Heart left ventricle (tissue), 16 donors: ENCODE measurements around the gene PRKCA. TPM values are rescaled to one million over a fixed set of nuclear protein-coding genes. Genes with fewer than 3 reads are reported as not detected.
A peak's percentile ranks its signal among the peaks of the same experiment; 100 is the strongest.

Source experiments
- ATAC-seq, 4 donors: fragments of 200-7000 bp; cut with Tn5 transposase; one replicate each; pipeline ENCODE4 v1.9.1; 2020 to 2022; ENCODE audit warnings: moderate library complexity in 4 of 4, mild to moderate bottlenecking in 3 of 4, moderate number of reproducible peaks in 1 of 4
- DNase-seq, 5 donors: peaks; one replicate each; pipeline ENCODE4 v3.0.0-alpha.2; 2020
- H3K27ac ChIP-seq, 12 donors: fragments of 200-600 bp; sonication (generic) in 4 of 12; one replicate each; pipeline versions ENCODE4 v1.5.0 to v1.8.0; 2016 to 2022; ENCODE audit warnings: mild to moderate bottlenecking in 2 of 12
- H3K27me3 ChIP-seq, 9 donors: fragments of 200-600 bp; sonication (generic) in 2 of 9; one replicate each; pipeline versions ENCODE4 v1.5.1 to v1.8.0; 2016 to 2022; ENCODE audit warnings: mild to moderate bottlenecking in 3 of 9
- H3K36me3 ChIP-seq, 9 donors: fragments of 200-600 bp; sonication (generic) in 2 of 9; one replicate each; pipeline versions ENCODE4 v1.5.0 to v1.8.0; 2018 to 2022; ENCODE audit warnings: mild to moderate bottlenecking in 2 of 9
- H3K4me1 ChIP-seq, 12 donors: fragments of 200-600 bp; sonication (generic) in 4 of 12; one replicate each; pipeline versions ENCODE4 v1.5.0 to v1.8.0; 2016 to 2022; ENCODE audit warnings: mild to moderate bottlenecking in 3 of 12
- H3K4me3 ChIP-seq, 12 donors: fragments of 200-600 bp; sonication (generic) in 4 of 12; one replicate each; pipeline versions ENCODE4 v1.5.0 to v1.8.0; 2017 to 2022; ENCODE audit warnings: mild to moderate bottlenecking in 9 of 12, moderate library complexity in 4 of 12
- H3K9me3 ChIP-seq, 12 donors: fragments of 200-600 bp; sonication (generic) in 4 of 12; one replicate each; pipeline versions ENCODE4 v1.5.0 to v1.8.0; 2016 to 2022; ENCODE audit warnings: mild to moderate bottlenecking in 1 of 12
- POLR2A ChIP-seq, 2 donors: fragments of 450-650 bp; IDR thresholded peaks; one replicate each; pipeline ENCODE4 v1.6.1; 2017; ENCODE audit warnings: antibody characterized with exemption in 2 of 2, mild to moderate bottlenecking in 2 of 2, moderate library complexity in 2 of 2
- WGBS, 4 donors: extraction: QIAGEN DNeasy Blood & Tissue Kit in 2 of 4; methylation state at CpG; one replicate each; pipeline versions ENCODE4 v1.1.5 to v1.1.7; 2013 to 2018; 5-methylcytosine and 5-hydroxymethylcytosine counted together
- intact Hi-C, 10 donors: fragments of 100-400 bp; cut with DNase I; formaldehyde crosslinking; loops; one replicate each; pipeline versions ENCODE4 v1.11.1 to v1.14.2; 2022
- polyA plus RNA-seq, 2 donors: library from polyadenylated mRNA; stranded (reverse); fragments of 200-250 nt; gene quantifications; one replicate each; pipeline ENCODE4 v1.2.3, GENCODE V29; 2013
- total RNA-seq, 9 donors: library from RNA; depleted of rRNA in 2 of 9; stranded (reverse); fragments of >200 nt in 2 of 9; fragmentation: NEBNext Ultra II Directional in 3 of 9; extraction: Animal tissue kit (Norgen Biotek cat#: 25700) in 3 of 9; gene quantifications; one replicate each; pipeline versions ENCODE4 v1.1.0 to v1.2.4, GENCODE V29; 2016 to 2023
- TF ChIP-seq, protein P1 (sequence below), 12 donors: fragments of 200-600 bp; sonication (generic) in 4 of 12; IDR thresholded peaks; one replicate each; pipeline versions ENCODE4 v1.5.0 to v1.8.0; 2018 to 2022; ENCODE audit warnings: antibody characterized with exemption in 12 of 12, mild to moderate bottlenecking in 5 of 12
- donor health status: ischemic (EF 13 %, LVEDD 7.1; RV severe dilation, severe dysfunction).
- donor health status: healthy with polysubstance abuse.
- donor health status: DM: no; HTN: yes; CAD: no.
- donor health status: DM: no; HTN: no; CAD: no.
- donor health status: ischemic (EF 25% LVEDD 6.9; RV normal size, moderate dysfunction).
- donor health status: ischemic (EF 25% LVEDD 5.7; RV mildly dilated, moderate dysfunction).
- donor health status: healthy.
- donor health status: DM: yes; HTN: yes; CAD: no.
- donor health status: ischemic (EF 35%, LVEDD 5.7; RV mildly dilated, moderate dysfunction).
- donor health status: nonischemic (EF 11% LVEDD 7.7; RV severe dilation, severe dysfunction).
- donor health status: DM: yes; HTN: yes; CAD: no.
- donor health status: PGD.
- donor health status: ischemic (EF 29% LVEDD 5.4; RV normal size, mild dysfunction).
- donor health status: nonischemic (EF 23%, LVEDD 6.1; RV moderate dilation, normal function).

Gene PRKCA
- total and polyA plus RNA-seq, 11 donors: 3.4 to 26.8 (median 11.4) TPM

DNA sequence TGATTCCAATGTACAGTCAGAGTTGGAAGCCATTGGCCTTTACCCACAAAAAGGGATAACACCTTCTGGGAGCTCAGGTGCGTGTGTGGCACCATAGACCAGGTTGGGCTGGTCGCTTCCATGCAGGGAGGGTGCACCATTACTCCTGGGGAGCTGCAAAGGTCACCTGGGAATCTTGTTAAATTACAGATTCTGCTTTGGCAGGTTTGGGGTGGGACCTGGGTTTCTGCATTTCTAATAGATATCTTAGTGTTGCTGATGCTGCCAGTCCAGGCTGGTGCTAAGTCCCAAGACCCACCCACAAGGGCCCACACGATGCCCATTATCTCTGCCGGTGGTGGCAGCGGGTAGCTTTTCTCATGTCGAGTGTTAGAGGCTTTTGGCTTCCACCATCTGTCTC lies 384.2 kb downstream of the PRKCA start:
- no peak for TF ChIP-seq POLR2A (IDR thresholded peaks at IDR 0.05)
- TF ChIP-seq, protein P1, sequence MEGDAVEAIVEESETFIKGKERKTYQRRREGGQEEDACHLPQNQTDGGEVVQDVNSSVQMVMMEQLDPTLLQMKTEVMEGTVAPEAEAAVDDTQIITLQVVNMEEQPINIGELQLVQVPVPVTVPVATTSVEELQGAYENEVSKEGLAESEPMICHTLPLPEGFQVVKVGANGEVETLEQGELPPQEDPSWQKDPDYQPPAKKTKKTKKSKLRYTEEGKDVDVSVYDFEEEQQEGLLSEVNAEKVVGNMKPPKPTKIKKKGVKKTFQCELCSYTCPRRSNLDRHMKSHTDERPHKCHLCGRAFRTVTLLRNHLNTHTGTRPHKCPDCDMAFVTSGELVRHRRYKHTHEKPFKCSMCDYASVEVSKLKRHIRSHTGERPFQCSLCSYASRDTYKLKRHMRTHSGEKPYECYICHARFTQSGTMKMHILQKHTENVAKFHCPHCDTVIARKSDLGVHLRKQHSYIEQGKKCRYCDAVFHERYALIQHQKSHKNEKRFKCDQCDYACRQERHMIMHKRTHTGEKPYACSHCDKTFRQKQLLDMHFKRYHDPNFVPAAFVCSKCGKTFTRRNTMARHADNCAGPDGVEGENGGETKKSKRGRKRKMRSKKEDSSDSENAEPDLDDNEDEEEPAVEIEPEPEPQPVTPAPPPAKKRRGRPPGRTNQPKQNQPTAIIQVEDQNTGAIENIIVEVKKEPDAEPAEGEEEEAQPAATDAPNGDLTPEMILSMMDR (IDR thresholded peaks at IDR 0.05): no peak
- DNase-seq (no peak), ATAC-seq (no peak)
- WGBS, 4 donors: 91 to 95% (median 93%) methylated on average over 6 of the region's 6 CpGs
- Histone ChIP-seq H3K27me3 (no peaks in the 10 kb centered on the region), H3K4me3 (no peak overlapping the region), H3K27ac (no peak overlapping the region), H3K36me3 (peaks cover 0 to 19% (median 2%) of the 10 kb centered on the region in 9 donors), H3K9me3 (no peaks in the 10 kb centered on the region), H3K4me1 (peaks cover 0 to 16% (median 0%) of the 10 kb centered on the region in 12 donors)
- intact Hi-C loops: no loop called here

GRCh38 chr17:66687570-66688284 lies 385.3 kb downstream of the PRKCA start:
- TF ChIP-seq, protein P1 (IDR thresholded peaks at IDR 0.05): no peak
- no peak for TF ChIP-seq POLR2A (IDR thresholded peaks at IDR 0.05)
- no peak for DNase-seq
- Histone ChIP-seq H3K9me3 (no peaks in the 10 kb centered on the region), H3K27ac (no peak overlapping the region), H3K27me3 (no peaks in the 10 kb centered on the region), H3K4me1 (peaks cover 0 to 13% (median 1%) of the 10 kb centered on the region in 12 donors), H3K36me3 (peaks cover 0 to 19% (median 2%) of the 10 kb centered on the region in 9 donors), H3K4me3 (no peak overlapping the region)
- no peak for ATAC-seq
- 64 to 93% (median 87%) methylated on average over 3 of the region's 3 CpGs for WGBS, 4 donors
- intact Hi-C loops: no loop called here

DNA sequence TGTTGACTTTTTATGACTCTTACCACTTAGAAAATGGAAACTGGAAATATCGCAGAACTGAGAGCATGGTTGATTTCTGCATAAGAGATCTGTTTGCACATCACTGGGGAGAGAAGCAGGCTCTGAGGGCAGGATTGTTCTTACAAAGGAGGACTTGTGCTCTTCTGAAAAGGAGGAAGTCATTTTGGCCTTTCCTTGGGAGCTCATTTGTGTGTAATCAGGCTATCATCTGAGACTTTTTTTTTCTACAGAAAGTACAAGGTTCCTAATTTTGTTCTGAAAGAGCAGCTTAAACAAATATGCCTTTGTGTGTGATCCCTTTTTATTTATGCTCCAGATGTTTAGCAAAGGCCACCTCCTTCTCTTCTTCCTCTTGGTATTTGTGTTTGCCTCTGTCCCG lies 386.8 kb downstream of the PRKCA start:
- WGBS, 4 donors: 37 to 73% (median 45%) methylated on average over 2 of the region's 2 CpGs
- no peaks in the 10 kb centered on the region for H3K27me3 ChIP-seq
- peak overlapping the region in 6 of 12 donors; percentile 6 to 57 (median 43) for H3K27ac ChIP-seq
- DNase-seq: no peak
- intact Hi-C loops: no loop called here
- peak in 1 of 4 donors; percentile 42 for ATAC-seq
- H3K9me3 ChIP-seq: no peaks in the 10 kb centered on the region
- no peak overlapping the region for H3K4me3 ChIP-seq
- peaks cover 0 to 19% (median 2%) of the 10 kb centered on the region in 9 donors for H3K36me3 ChIP-seq
- peaks cover 0 to 13% (median 1%) of the 10 kb centered on the region in 12 donors for H3K4me1 ChIP-seq
- TF ChIP-seq, protein P1 (IDR thresholded peaks at IDR 0.05): no peak
- TF ChIP-seq POLR2A (IDR thresholded peaks at IDR 0.05): no peak

GRCh38 chr17:66690166-66690565 lies 387.8 kb downstream of the PRKCA start:
- Histone ChIP-seq H3K27me3 (no peaks in the 10 kb centered on the region), H3K9me3 (no peaks in the 10 kb centered on the region), H3K4me1 (peaks cover 0 to 13% (median 1%) of the 10 kb centered on the region in 12 donors), H3K4me3 (no peak overlapping the region), H3K27ac (peak overlapping the region in 3 of 12 donors; percentile 9 to 35 (median 15)), H3K36me3 (peaks cover 0 to 19% (median 2%) of the 10 kb centered on the region in 9 donors)
- WGBS, 4 donors: 81 to 90% (median 87%) methylated on average over 7 of the region's 7 CpGs
- intact Hi-C loops: no loop called here
- ATAC-seq (no peak), DNase-seq (no peak)
- TF ChIP-seq, protein P1 (IDR thresholded peaks at IDR 0.05): no peak
- TF ChIP-seq POLR2A (IDR thresholded peaks at IDR 0.05): no peak
